ENCODE measurements around the gene TBX5. TPM values are rescaled to one million over a fixed set of nuclear protein-coding genes. Genes with fewer than 3 reads are reported as not detected.

TBX5 gene
- polyA plus RNA-seq, 1 of the 3 experiments (the other 2 are of a cell fraction): not detected

DNA sequence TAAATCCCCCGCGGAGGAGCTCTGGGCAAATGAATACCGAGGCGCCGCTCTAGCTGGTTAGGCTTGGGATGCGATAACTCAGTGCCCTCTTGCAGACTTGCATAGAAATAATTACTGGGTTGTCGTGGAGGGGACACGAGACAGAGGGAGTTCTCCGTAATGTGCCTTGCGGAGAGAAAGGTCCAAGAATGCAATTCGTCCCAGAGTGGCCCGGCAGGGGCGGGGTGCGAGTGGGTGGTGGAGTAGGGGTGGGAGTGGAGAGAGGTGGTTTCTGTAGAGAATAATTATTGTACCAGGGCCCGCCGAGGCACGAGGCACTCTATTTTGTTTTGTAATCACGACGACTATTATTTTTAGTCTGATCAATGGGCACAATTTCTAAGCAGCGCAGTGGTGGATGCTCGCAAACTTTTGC is 2.5 kb upstream of the TBX5 start:
- H3K9ac ChIP-seq: no peak overlapping the region
- POLR2A ChIA-PET: interaction anchor here (0.7 kb wide), 1 partner anchor 30 kb away, joined by 3 read pairs; no protein-coding TSS in a partner anchor
- no peak overlapping the region for H3K27ac ChIP-seq (ENCODE audit: low read depth in 2 of 2, low read length in 1 of 2)

More for the DNA sequence above, 2.5 kb upstream of the TBX5 start:
- H3K4me3 ChIP-seq (ENCODE audit: low read depth in 2 of 2, low read length in 1 of 2): peak overlapping the region in 1 of 2 experiments; percentile 44; a peak in 2 of 4 replicates
- 27% methylated on average over 21 of the region's 21 CpGs for WGBS (ENCODE audit: low lambda C conversion rate)
- peaks cover 98% of the 10 kb centered on the region for H3K27me3 ChIP-seq (ENCODE audit: insufficient read depth)
- no peaks in the 10 kb centered on the region for H3K9me3 ChIP-seq
- no peaks in the 10 kb centered on the region for H3F3A ChIP-seq (replicated peaks; ENCODE audit: insufficient read depth)
- no peak overlapping the region for H3K4me2 ChIP-seq
- no peaks in the 10 kb centered on the region for H3K9me2 ChIP-seq
- CTCF ChIA-PET: interaction anchor here (0.8 to 1.5 kb wide), 3 partner anchors 12 to 223 kb away, joined by 3 to 5 read pairs (median 3); no protein-coding TSS in a partner anchor
- no peaks in the 10 kb centered on the region for H4K20me1 ChIP-seq (ENCODE audit: insufficient read depth)
- H3K4me1 ChIP-seq (ENCODE audit: control insufficient read depth in 1 of 2, insufficient read depth in 2 of 2, low read depth in 1 of 2, low read length in 1 of 2): no peaks in the 10 kb centered on the region; a peak in 1 of 4 replicates
- no peak overlapping the region for H2AFZ ChIP-seq (ENCODE audit: low read depth)
- H3K79me2 ChIP-seq (ENCODE audit: insufficient read depth): no peaks in the 10 kb centered on the region
- no peak for TF ChIP-seq IRF3 (IDR thresholded peaks at IDR 0.05; ENCODE audit: low read depth, low read length)
- no peak for TF ChIP-seq RCOR1 (IDR thresholded peaks at IDR 0.05; ENCODE audit: low read length)
- TF ChIP-seq GABPA (IDR thresholded peaks at IDR 0.05; ENCODE audit: low read depth): no peak
- no peak for TF ChIP-seq MEF2A (IDR thresholded peaks at IDR 0.05; ENCODE audit: borderline replicate concordance, low read depth)
- no peak for TF ChIP-seq EP300 (IDR thresholded peaks at IDR 0.05; ENCODE audit: borderline replicate concordance in 1 of 2, low read depth in 1 of 2, low read length in 1 of 2)
- TF ChIP-seq CTCF (IDR thresholded peaks at IDR 0.05): no peak
- no peak for TF ChIP-seq YY1 (IDR thresholded peaks at IDR 0.05; ENCODE audit: low read depth)
- no peak for TF ChIP-seq SIN3A (IDR thresholded peaks at IDR 0.05; ENCODE audit: borderline replicate concordance, low read depth, low read length)
- no peak for TF ChIP-seq MAX (IDR thresholded peaks at IDR 0.05; ENCODE audit: low read depth)
- TF ChIP-seq, protein P1, sequence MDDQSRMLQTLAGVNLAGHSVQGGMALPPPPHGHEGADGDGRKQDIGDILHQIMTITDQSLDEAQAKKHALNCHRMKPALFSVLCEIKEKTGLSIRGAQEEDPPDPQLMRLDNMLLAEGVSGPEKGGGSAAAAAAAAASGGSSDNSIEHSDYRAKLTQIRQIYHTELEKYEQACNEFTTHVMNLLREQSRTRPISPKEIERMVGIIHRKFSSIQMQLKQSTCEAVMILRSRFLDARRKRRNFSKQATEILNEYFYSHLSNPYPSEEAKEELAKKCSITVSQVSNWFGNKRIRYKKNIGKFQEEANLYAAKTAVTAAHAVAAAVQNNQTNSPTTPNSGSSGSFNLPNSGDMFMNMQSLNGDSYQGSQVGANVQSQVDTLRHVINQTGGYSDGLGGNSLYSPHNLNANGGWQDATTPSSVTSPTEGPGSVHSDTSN (IDR thresholded peaks at IDR 0.05): no peak
- no peak for TF ChIP-seq CHD2 (IDR thresholded peaks at IDR 0.05; ENCODE audit: low read length, partially characterized antibody)
- no peak for TF ChIP-seq JUND (IDR thresholded peaks at IDR 0.05)
- no peak for TF ChIP-seq ZBTB33 (IDR thresholded peaks at IDR 0.05; ENCODE audit: borderline replicate concordance, low read depth)
- TF ChIP-seq SMC3 (IDR thresholded peaks at IDR 0.05; ENCODE audit: low read depth, low read length): no peak
- no peak for TF ChIP-seq RAD21 (IDR thresholded peaks at IDR 0.05; ENCODE audit: low read length)
- no peak for TF ChIP-seq TCF12 (IDR thresholded peaks at IDR 0.05)
- TF ChIP-seq MXI1 (IDR thresholded peaks at IDR 0.05; ENCODE audit: low read depth, low read length): no peak
- no peak for TF ChIP-seq POLR2AphosphoS5 (IDR thresholded peaks at IDR 0.05; ENCODE audit: low read depth, low read length)
- H3K36me3 ChIP-seq (replicated peaks in 1 of 2; ENCODE audit: control insufficient read depth in 1 of 2, insufficient read depth in 2 of 2, low read length in 1 of 2): no peaks in the 10 kb centered on the region
- no peak for DNase-seq

Measured in SK-N-SH (cell line).